GM20000 (cell line): ENCODE measurements around the gene PARVB.

Source experiments
- DNase-seq: peaks from one replicate; pipeline ENCODE4 v3.0.0; 2012; ENCODE audit warnings: low spot score
- CTCF ChIP-seq: IDR thresholded peaks from 2 replicates; pipeline ENCODE4 v1.5.1; 2012; ENCODE audit warnings: mild to moderate bottlenecking, control low read depth; ENCODE audit errors: extremely low read depth, missing control alignments

Gene PARVB

DNA sequence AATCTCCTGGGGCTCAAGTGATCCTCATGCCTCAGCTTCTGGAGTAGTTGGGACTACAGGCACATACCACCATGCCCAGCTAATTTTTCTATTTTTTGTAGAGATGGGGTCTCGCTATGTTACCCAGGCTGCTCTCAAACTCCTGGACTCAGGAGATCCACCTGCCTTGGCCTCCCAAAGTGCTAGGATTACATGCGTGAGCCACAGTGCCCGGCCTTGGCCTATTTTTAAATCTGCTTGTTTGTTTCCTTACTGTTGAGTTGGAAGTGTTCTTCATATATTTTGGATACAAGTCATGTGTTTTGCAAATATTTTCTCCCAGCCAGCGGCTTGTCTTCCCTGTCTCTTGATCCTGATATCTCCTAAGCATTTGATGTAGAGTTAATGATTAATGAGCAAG lies 5.0 kb downstream of the PARVB start:
- TF ChIP-seq CTCF = no peak

DNA sequence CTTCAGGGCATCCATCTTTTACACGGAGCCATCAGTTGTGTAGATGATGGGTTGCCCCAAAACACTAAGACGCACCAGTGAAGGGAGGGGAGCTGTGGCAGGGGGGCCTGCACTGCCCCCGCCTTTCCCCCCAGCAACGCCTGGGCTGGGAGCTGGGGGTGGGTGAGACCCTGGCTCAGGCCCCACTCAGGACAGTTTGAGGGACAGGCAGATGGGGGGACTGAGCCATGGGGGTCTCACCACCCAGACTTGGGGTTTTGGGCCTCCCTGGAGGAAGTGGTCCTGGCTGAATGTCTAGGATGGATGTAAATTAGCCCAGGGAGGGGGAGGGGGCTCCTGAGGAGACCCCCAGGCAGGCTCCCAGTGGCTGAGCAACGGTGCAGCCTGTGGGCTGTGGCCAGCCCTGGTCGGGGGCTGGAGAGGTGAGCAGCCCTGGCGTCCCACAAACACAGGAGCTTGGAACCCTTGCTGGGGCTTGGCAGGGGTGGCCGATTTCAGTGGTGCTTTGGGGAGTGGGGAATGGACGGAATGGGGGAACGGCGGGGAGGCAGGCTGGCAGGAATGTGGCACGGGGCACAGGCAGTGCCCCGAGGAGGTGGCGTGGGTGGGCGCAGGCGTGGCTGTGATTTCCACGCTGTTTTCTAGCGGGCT lies 6.1 kb downstream of the PARVB start:
- no peak for TF ChIP-seq CTCF
- DNase-seq = no peak

More for the DNA sequence above, 5.0 kb downstream of the PARVB start:
- DNase-seq = no peak

- DNase-seq = no peak
- TF ChIP-seq CTCF = no peak
Measured at GRCh38 chr22:44030702-44031082, 6.6 kb downstream of the PARVB start.

DNA sequence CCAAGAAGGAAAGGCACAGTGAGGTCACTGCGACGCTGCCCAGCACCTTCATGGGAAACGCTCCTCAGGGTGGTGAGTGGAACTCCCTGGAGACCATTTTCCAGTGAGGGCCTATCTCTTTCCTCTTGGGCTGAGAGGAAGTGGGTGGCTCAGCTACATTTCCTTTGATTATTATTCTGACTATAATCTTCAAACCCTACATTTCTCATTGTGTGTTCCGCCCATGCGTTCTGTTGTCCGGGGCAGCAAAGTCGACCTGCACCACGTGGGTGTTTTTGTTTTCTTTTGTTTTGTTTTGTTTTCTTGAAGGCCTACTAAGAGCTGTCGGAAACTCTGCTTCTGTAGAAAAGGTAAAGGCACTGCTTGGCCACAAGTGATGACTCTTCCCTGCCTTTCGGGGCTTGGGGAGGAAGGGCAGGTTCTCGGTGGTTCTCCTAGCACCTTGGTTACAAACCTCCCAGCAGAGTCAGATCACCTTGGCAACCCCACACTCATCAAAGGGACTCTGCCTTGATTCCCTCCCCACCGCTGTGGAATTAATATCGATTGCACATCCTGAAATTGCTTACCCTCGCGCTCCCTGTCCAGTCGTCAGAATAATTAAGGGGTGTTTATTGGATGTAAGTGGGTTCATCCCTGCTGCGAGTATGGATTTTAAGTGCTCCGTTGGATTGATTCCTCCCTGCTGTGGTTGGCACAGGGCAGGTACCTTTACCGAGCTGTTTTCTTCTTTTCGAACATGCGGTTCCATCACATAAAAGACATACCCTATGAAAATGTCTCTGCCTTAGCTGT lies 7.3 kb downstream of the PARVB start:
- no peak for DNase-seq

DNA sequence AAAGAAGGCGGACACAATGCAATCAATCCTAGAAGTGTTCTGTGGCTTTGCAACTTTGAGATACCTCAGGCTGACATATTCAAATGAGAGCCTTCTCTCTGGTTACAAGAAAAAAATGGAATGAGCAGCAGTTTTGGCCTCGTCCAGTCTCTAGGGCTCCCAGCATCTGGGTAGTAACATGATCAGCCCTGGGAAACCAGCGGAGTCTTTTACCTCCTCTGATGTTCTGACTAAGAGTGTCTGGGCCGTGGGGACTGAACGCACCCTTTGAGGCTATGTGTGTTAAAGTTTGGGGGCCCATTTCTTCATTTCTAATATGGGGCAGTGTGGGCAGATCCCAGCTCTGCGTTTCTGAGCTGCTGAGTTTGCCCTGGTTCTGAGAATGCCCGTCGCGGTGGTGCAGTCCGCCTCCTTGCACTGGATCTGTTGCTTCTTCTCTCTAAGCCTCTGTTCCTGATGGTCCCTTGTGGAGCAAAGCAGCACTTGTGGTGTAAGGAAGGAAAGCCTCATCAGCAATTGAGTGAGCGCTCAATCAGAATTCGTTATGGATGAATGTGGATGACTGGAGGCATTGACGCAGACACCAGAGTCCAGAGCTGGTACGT lies 8.1 kb downstream of the PARVB start:
- TF ChIP-seq CTCF = no peak
- DNase-seq = no peak

More for the DNA sequence above, 7.3 kb downstream of the PARVB start:
- no peak for TF ChIP-seq CTCF

DNA sequence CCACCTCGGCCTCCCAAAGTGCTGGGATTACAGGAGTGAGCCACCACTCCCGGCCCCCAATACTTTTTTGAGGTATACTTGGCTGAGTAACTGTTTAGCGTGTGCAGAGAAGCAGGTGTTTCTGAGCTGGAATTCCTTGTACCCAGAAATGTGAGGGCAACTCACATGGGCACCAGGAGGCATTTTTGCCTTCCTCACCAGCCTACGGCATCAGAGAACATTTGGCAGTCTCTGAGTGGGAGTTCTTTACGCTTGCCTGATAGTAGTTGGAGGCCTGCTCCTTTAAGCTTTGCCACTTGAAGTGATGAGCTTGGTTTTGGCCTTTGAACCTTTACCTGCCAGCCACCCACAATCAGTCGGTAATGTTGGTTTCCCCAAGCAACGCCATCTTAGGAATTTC lies 9.2 kb downstream of the PARVB start:
- TF ChIP-seq CTCF = no peak

GRCh38 chr22:44033694-44034093 lies 9.6 kb downstream of the PARVB start:
- DNase-seq = no peak

More for the DNA sequence above, 9.2 kb downstream of the PARVB start:
- no peak for DNase-seq

More at GRCh38 chr22:44033694-44034093, 9.6 kb downstream of the PARVB start:
- no peak for TF ChIP-seq CTCF
